HAP-1 (cell line): ENCODE measurements around the gene ARMC9.
"Not testable (repeated sequence)": the region's sequence is repeated elsewhere in the genome, so short reads cannot be mapped to it uniquely, and the experiment has no call there.

ENCODE experiments used
- DNase-seq, 2 experiments: peaks; one replicate each; pipeline ENCODE4 v3.0.0-alpha.2; 2016 to 2020; ENCODE audit warnings: low spot score in 2 of 2
- H3K27me3 ChIP-seq: fragments of 250-450 bp; sonication (Bioruptor Pico); 2 replicates; pipeline ENCODE4 v1.5.1; 2020; ENCODE audit warnings: low read depth, mild to moderate bottlenecking, moderate library complexity
- H3K36me3 ChIP-seq: fragments of 250-450 bp; sonication (Bioruptor Pico); replicated peaks from 2 replicates; pipeline ENCODE4 v1.5.1; 2020; ENCODE audit warnings: mild to moderate bottlenecking
- H3K4me1 ChIP-seq: fragments of 250-450 bp; sonication (Bioruptor Pico); 2 replicates; pipeline ENCODE4 v1.5.1; 2020; ENCODE audit warnings: mild to moderate bottlenecking
- H3K4me3 ChIP-seq: fragments of 250-450 bp; sonication (Bioruptor Pico); 2 replicates; pipeline ENCODE4 v1.5.1; 2020; ENCODE audit warnings: mild to moderate bottlenecking, moderate library complexity
- H3K9me3 ChIP-seq: fragments of 250-450 bp; sonication (Bioruptor Pico); 2 replicates; pipeline ENCODE4 v1.5.1; 2020; ENCODE audit warnings: mild to moderate bottlenecking, moderate library complexity
- in situ Hi-C: fragments of 300-500 bp; cut with MboI; formaldehyde crosslinking; loops from 3 replicates; pipeline ENCODE4 v1.14.3; 2020; ENCODE audit warnings: low sequenced_read_pairs, inconsistent platforms, mixed read lengths

Gene ARMC9

GRCh38 chr2:231297108-231297908 lies 98.9 kb downstream of the ARMC9 start:
- H3K4me1 ChIP-seq = no peaks in the 10 kb centered on the region
- no peaks in the 10 kb centered on the region for H3K27me3 ChIP-seq
- DNase-seq = peak; percentile 45 to 71
- H3K9me3 ChIP-seq = no peaks in the 10 kb centered on the region
- H3K36me3 ChIP-seq = no peaks in the 10 kb centered on the region; the same call in 1 of the 2 replicates
- no peak overlapping the region for H3K4me3 ChIP-seq
- in situ Hi-C loops = no loop called here

- Histone ChIP-seq H3K27me3 (no peaks in the 10 kb centered on the region), H3K4me3 (no peak overlapping the region), H3K4me1 (no peaks in the 10 kb centered on the region), H3K36me3 (no peaks in the 10 kb centered on the region; the same call in 1 of the 2 replicates), H3K9me3 (no peaks in the 10 kb centered on the region)
- no peak for DNase-seq
- in situ Hi-C loops = no loop called here
These were observed 99.7 kb downstream of the ARMC9 start for GRCh38 chr2:231298091-231298490.

GRCh38 chr2:231299267-231299666 lies 100.8 kb downstream of the ARMC9 start:
- DNase-seq = no peak
- in situ Hi-C loops = no loop called here
- Histone ChIP-seq H3K27me3 (no peaks in the 10 kb centered on the region), H3K9me3 (no peaks in the 10 kb centered on the region), H3K4me3 (no peak overlapping the region), H3K36me3 (no peaks in the 10 kb centered on the region; the same call in 1 of the 2 replicates), H3K4me1 (no peaks in the 10 kb centered on the region)

GRCh38 chr2:231300020-231300721 lies 101.7 kb downstream of the ARMC9 start:
- Histone ChIP-seq H3K27me3 (no peaks in the 10 kb centered on the region), H3K4me1 (no peaks in the 10 kb centered on the region), H3K9me3 (no peaks in the 10 kb centered on the region), H3K4me3 (no peak overlapping the region), H3K36me3 (no peaks in the 10 kb centered on the region; the same call in 1 of the 2 replicates)
- DNase-seq = no peak
- in situ Hi-C loops = loop anchor here (10.0 kb wide), 1 partner anchor 115 kb away; no protein-coding TSS in a partner anchor

- H3K9me3 ChIP-seq = no peaks in the 10 kb centered on the region
These were observed 102.3 kb downstream of the ARMC9 start for GRCh38 chr2:231300722-231301076.

GRCh38 chr2:231304259-231304658 lies 105.8 kb downstream of the ARMC9 start:
- not testable (repeated sequence) for H3K4me3 ChIP-seq, H3K9me3 ChIP-seq, DNase-seq, H3K36me3 ChIP-seq, H3K4me1 ChIP-seq, H3K27me3 ChIP-seq
- in situ Hi-C loops = loop anchor here (10.0 kb wide), 1 partner anchor 111 kb away; no protein-coding TSS in a partner anchor

More at GRCh38 chr2:231300722-231301076, 102.3 kb downstream of the ARMC9 start:
- DNase-seq = no peak
- Histone ChIP-seq H3K36me3 (no peaks in the 10 kb centered on the region; the same call in 1 of the 2 replicates), H3K4me1 (no peaks in the 10 kb centered on the region), H3K4me3 (no peak overlapping the region), H3K27me3 (no peaks in the 10 kb centered on the region)
- in situ Hi-C loops = loop anchor here (10.0 kb wide), 1 partner anchor 114 kb away; no protein-coding TSS in a partner anchor

GRCh38 chr2:231305221-231305620 lies 106.8 kb downstream of the ARMC9 start:
- no peaks in the 10 kb centered on the region; the same call in 1 of the 2 replicates for H3K36me3 ChIP-seq
- H3K9me3 ChIP-seq = no peaks in the 10 kb centered on the region
- H3K27me3 ChIP-seq = no peaks in the 10 kb centered on the region
- in situ Hi-C loops = loop anchor here (10.0 kb wide), 1 partner anchor 110 kb away; no protein-coding TSS in a partner anchor
- no peak overlapping the region for H3K4me3 ChIP-seq
- H3K4me1 ChIP-seq = no peaks in the 10 kb centered on the region
- no peak for DNase-seq

GRCh38 chr2:231306791-231307393 lies 108.5 kb downstream of the ARMC9 start:
- Histone ChIP-seq H3K4me1 (no peaks in the 10 kb centered on the region), H3K27me3 (no peaks in the 10 kb centered on the region), H3K36me3 (no peaks in the 10 kb centered on the region; the same call in 1 of the 2 replicates), H3K9me3 (no peaks in the 10 kb centered on the region), H3K4me3 (no peak overlapping the region)
- in situ Hi-C loops = loop anchor here (10.0 kb wide), 1 partner anchor 108 kb away; no protein-coding TSS in a partner anchor
- DNase-seq = no peak

GRCh38 chr2:231308219-231308618 lies 109.8 kb downstream of the ARMC9 start:
- Histone ChIP-seq H3K4me1 (no peaks in the 10 kb centered on the region), H3K27me3 (no peaks in the 10 kb centered on the region), H3K36me3 (no peaks in the 10 kb centered on the region; the same call in 1 of the 2 replicates), H3K9me3 (no peaks in the 10 kb centered on the region), H3K4me3 (no peak overlapping the region)
- in situ Hi-C loops = loop anchor here (10.0 kb wide), 1 partner anchor 107 kb away; no protein-coding TSS in a partner anchor
- no peak for DNase-seq

GRCh38 chr2:231308631-231309428 lies 110.4 kb downstream of the ARMC9 start:
- no peaks in the 10 kb centered on the region for H3K4me1 ChIP-seq
- no peaks in the 10 kb centered on the region for H3K27me3 ChIP-seq
- H3K36me3 ChIP-seq = no peaks in the 10 kb centered on the region; the same call in 1 of the 2 replicates
- no peak overlapping the region for H3K4me3 ChIP-seq
- no peaks in the 10 kb centered on the region for H3K9me3 ChIP-seq
- no peak for DNase-seq
- in situ Hi-C loops = loop anchor here (10.0 kb wide), 1 partner anchor 106 kb away; no protein-coding TSS in a partner anchor

- peaks cover 6% of the 10 kb centered on the region for H3K4me1 ChIP-seq
- H3K9me3 ChIP-seq = no peaks in the 10 kb centered on the region
- no peak overlapping the region for H3K4me3 ChIP-seq
- in situ Hi-C loops = no loop called here
- H3K36me3 ChIP-seq = no peaks in the 10 kb centered on the region
- no peak for DNase-seq
- H3K27me3 ChIP-seq = no peaks in the 10 kb centered on the region
These were observed 113.6 kb downstream of the ARMC9 start for GRCh38 chr2:231312066-231312465.

- no peaks in the 10 kb centered on the region for H3K27me3 ChIP-seq
- no peaks in the 10 kb centered on the region for H3K36me3 ChIP-seq
- peaks cover 4% of the 10 kb centered on the region; the same call in 1 of the 2 replicates for H3K9me3 ChIP-seq
- no peak overlapping the region for H3K4me3 ChIP-seq
- in situ Hi-C loops = no loop called here
- DNase-seq = no peak
- peaks cover 6% of the 10 kb centered on the region for H3K4me1 ChIP-seq
These were observed 117.5 kb downstream of the ARMC9 start for GRCh38 chr2:231315896-231316295.

- DNase-seq = no peak
- no peaks in the 10 kb centered on the region for H3K36me3 ChIP-seq
- H3K4me3 ChIP-seq = no peak overlapping the region
- peaks cover 9% of the 10 kb centered on the region for H3K4me1 ChIP-seq
- peaks cover 4% of the 10 kb centered on the region; the same call in 1 of the 2 replicates for H3K9me3 ChIP-seq
- in situ Hi-C loops = no loop called here
- H3K27me3 ChIP-seq = no peaks in the 10 kb centered on the region
These were observed 119.1 kb downstream of the ARMC9 start for GRCh38 chr2:231317579-231317978.
